ENCODE results near the gene PBRM1.
A peak's percentile ranks its signal among the peaks of the same experiment; 100 is the strongest.
"Not testable (repeated sequence)": the region's sequence is repeated elsewhere in the genome, so short reads cannot be mapped to it uniquely, and the experiment has no call there.

Gene PBRM1

DNA sequence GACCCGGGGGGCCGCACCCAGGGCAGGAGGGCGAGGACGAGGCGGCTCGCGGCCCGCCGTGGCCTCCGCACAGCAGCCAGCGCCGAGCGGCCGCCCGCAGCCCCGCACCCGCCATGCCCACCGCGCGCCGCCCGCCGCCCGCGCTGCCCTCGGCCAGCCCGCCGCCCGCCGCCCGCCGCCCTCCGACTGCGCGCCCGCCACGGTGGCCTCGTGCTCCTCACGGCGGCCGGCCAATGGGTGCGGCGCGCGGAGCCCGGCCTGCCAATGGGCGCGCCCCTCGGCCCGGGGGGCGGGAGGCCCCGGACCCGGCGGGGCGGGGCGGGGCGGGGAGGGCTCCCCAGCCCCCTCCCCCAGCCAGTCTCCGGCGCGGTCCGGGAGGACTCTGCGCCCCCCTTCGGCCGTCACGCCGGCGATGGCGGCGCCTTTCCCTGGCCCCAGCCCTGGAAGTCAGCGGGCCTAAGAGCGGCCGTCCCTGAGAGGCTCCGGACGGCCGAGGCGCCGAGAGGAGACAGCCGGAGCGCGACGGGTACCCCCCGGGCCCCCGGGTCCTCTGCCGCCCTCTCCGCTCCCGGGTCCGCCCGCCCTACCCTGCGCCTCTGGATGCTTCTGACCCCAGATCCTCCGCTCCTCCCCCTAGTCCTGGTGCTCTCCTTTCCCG lies 152.0 kb downstream of the PBRM1 start, which contains the start of gene NT5DC2:
Gene NT5DC2, minus strand, starts transcription at position 235 of the 658 bp plus-strand sequence. Its CDS starts 120 bp downstream, at position 115.
- peak; percentile 32 for DNase-seq

- no peak for DNase-seq
These were observed 152.7 kb downstream of the PBRM1 start for GRCh38 chr3:52532838-52533622.

DNA sequence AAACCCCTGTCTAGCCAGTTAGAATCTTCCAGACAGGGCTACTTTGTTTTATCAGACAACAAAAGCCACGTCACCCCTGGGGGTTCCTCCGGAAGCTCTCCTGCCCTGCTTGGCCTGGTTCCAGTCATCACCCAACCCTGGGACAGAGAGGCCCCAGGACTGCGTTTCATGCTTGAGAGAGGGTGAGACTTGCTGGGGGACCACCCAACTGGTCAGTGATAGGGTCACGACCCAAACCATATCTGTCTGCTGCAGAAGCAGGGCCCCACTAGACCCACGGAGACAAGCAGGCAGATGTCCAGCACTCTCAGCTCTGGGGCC lies 153.2 kb downstream of the PBRM1 start:
- DNase-seq, result no peak

- no peak for DNase-seq
These were observed 153.7 kb downstream of the PBRM1 start for GRCh38 chr3:52531860-52532516.

DNA sequence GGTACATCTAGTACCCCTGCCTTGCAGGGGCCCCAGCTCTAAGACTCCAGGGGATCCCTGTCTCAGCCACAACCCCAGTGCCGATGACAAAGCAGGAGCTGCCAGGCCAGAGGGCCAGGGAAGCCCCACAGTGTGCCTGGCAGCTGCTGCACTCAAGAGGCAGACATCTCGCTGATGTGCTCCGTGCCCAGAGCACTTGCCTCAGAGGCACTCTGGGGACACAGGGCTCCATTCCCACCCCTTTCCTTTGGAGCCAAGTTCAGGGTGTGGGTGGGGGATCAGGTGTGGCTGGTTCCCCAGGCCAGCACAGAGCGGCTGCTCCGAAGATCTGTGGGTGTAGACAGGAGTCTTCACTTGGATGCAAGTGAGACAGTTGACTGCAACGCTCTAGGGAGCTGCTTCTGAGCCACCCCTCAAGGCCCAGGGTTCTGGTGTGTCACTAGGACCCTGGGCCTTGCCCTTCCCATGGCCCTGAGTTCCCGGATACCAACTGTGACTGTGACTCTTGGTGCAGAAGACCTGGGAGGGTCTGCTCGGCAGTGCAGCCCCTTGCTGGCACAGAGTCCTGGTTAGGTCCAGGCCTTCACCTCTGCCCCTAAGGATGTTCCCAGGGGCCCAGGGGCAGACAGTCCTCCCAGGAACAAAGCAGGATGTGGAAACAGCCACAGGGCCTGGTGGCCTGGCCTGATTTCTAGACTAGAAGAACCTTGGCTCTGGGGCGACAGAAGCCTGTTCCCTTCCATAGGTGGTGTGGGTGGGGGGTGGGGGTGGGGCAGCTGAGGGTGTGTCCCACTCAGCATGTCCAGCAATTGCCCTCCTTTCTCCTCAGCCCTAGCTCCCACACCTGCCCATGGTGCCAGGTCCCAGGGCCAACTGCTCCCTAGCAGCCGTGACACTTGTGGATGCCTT lies 154.5 kb downstream of the PBRM1 start:
- DNase-seq, result no peak

DNA sequence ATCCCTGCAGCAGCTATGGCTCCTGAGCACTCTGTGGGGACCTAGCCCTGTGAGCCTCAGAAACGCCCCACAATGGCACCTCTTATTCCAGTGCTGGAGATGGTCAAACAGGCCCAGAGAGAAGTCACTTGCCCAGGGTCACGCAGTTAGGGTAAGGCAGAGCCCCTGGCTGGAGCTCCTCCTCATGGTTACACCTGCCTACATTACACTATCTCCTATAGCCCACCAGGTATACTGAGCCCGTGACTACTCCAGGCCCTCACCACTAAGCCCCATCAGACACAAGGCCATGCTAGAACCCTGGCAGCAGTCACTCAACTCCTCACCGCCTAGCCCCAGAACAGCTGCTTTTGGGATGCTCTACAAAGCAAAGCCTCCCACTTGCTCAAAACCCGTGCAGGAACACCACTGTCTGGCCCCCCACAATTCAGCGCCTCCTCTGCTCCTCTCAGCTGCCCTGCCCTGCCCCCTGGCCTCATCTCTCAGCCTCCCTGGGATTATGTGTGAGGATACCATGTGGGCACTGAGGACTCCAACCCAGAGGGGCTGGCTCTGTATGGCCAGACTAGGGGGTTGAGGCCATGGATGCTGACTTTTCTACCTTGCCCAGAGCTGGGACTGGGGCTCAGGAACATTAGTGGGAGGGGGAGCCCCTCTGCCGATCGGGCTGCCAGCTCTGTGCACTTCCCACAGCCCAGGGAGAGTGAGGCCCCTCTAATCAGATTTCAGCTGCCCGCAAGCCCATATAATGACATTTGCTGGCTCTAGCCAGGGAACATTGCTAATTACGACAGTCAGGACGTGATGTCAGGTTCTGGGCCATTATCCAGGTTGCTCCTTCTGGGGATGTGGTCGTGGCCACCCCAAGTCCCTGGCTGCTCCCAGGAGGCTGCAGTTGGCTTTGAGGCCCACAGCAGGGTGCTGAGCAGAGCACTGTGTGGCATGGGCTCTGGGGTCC lies 156.1 kb downstream of the PBRM1 start:
- no peak for DNase-seq

DNA sequence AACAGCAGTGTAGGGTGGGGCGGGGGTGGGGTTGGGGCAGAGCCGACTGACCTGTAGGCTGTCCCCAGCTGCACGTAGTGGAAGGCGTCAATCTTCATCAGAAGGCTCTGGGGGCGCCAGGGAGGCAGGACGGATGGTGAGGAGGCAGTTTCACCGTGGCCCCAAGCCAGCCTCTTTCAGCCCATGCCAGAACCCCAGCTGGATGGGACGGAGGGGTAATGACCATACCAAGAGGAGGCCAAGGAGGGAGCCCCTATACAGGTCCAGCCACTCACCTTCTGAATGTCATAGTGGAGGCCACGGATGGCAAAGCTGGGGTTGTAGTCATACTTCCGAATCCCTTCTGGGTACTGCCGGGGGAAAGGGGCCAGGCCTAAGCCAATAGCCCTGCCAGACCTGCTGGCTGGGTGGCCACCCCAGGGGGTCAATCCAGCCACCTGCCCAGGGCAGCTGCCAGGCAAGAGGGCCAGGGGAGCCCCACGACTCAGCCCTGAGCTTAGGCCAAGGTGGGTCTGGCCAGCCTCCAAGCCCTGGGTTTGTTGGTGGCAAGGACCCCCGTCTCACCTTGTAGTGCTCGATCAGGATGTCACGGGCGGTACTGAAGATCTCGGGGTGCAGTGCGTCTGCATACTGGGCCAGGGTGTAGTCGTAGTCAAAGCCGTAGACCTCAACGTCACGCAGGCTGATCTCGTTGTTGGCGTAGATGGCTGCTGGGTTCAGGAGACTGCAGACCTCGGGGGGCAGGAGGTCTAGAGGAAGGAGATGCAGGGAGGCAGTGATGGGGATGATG lies 156.9 kb downstream of the PBRM1 start:
- no peak for DNase-seq

GRCh38 chr3:52527732-52528585 lies 157.8 kb downstream of the PBRM1 start:
- DNase-seq, result no peak

- no peak for DNase-seq
These were observed 158.5 kb downstream of the PBRM1 start for GRCh38 chr3:52527039-52527731.

DNA sequence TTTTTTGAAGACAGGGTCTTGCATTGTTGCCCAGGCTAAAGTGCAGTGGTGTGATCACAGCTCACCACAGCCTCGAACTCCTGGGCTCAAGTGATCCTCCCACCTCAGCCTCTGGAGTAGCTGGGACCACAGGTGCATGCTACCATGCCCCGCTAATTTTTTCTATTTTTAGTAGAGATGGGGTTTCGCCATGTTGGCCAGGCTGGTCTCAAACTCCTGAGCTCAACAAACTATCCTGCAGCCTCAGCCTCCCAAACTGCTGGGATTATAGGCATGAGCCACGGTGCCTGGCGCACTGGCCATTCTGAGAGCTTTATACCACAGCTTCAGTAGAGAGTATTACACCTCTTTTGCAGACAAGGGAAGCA lies 159.1 kb downstream of the PBRM1 start:
- not testable (repeated sequence) for DNase-seq

- DNase-seq, result no peak
These were observed 159.8 kb downstream of the PBRM1 start for GRCh38 chr3:52525680-52526561.

DNA sequence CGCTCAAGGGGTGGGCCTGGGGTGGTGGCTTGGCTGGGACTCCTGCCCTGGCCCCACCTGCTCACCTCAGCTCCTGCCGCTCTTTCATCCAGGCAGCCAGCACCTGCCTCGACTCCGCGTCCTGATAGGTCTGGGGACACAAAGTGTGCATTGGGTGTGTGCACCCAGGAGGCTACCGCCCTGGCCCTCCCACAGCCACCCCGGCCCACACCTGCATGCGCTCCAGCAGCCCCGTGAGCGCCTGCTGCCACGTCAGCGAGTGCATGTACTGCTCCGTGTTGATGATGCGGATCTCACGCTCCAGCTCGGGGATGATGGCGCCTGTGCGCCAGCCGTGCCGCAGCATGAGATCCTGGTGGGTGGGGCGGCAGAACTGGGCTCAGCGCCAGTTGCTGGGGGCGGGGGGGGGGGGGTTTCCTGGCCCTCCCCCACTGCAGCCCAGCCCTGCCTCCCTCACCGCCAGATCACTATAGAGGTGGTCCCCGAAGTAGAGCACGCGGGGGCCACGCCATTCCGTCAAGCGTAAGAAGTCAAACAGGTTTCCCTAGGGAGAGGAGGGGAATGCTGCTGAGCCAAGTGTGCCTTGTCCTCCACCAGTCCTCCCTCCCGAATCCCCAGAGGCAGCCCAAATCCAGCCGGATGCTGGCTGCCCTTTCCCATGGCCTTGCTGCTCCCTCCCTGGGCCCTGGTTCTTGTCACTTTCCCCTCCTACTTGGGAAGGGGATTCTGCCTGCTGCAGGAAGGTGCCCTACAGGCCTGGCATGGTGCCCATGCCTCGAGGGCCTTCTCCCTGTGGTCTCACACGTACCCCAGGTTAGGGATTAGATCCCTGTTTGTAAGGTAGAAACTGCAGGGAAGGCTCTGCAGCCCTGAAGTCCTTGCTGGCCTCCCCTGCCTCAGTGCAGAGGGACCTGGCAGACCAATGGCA lies 160.7 kb downstream of the PBRM1 start:
- no peak for DNase-seq

GRCh38 chr3:52524258-52524751 lies 161.4 kb downstream of the PBRM1 start:
- no peak for DNase-seq

- DNase-seq, result no peak
These were observed 162.1 kb downstream of the PBRM1 start for GRCh38 chr3:52523386-52524257.

- no peak for DNase-seq
These were observed 163.0 kb downstream of the PBRM1 start for GRCh38 chr3:52522651-52523251.

All from NCI-H748 treated with DMSO at 0.1 percent for 48 hours (cell line).